Inflammatory macrophage treated with lipopolysaccharide for 4 hours (primary cell): ENCODE data around the gene LIMA1.
"Not testable (repeated sequence)": the region's sequence is repeated elsewhere in the genome, so short reads cannot be mapped to it uniquely, and the experiment has no call there.

Experiments
- DNase-seq: peaks from one replicate; pipeline ENCODE4 v3.0.0-alpha.2; 2020

LIMA1 gene

DNA sequence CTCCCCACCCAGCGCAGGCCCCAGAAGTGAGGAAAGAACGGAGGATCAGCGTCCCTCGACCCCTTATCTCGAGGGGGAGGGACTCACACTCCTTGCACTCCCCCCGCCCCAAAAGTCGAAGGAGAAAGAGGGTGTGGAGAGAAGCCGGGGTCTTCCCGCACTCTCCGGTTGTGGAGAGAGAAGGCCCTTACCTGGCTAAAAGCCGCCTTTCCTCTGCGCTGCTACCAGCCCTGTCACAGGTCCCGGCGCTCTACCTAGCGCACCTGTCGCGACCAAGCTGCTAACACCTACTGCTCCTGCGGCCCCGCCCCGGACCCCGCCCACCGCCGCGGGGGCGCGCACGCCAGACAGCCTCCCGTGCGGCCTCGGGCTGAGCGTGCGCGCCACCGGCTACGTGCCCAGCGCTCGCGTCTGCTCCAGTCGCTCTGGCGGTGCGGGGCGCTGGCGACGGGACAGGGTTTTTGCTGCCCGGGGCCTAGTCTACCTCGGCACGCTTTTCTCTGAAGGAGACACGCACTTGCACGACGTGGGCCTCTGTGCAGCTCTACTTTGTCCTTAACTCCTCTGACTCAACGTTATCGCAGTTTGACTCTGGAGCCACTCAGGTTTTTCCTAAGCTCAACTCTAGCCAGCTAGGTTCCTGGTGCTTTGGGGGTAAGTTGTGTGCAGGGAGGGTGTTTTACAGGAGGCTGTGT is at the start of gene LIMA1:
LIMA1 (minus strand) TSS at position 292 of the 695 bp plus-strand sequence. CDS start 34,769 bp downstream, outside the sequence.
- DNase-seq: peak; percentile 90

- no peak for DNase-seq
These were observed 48.4 kb upstream of the LIMA1 start for GRCh38 chr12:50331745-50332144.

DNA sequence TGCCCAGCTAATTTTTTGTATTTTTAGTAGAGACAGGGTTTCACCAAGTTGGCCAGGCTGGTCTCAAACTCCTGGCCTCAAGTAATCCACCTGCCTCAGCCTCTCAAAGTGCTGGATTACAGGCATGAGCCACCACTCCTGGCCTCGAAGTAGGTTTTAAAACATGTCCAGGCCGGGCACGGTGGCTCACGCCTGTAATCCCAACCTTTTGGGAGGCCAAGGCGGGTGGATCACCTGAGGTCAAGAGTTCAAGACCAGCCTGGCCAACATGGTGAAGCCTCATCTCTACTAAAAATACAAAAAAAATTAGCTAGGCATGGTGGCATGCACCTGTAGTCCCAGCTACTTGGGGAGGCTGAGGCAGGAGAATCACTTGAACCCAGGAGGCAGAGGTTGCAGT is 45.3 kb upstream of the LIMA1 start:
- not testable (repeated sequence) for DNase-seq

- DNase-seq: no peak
These were observed 43.4 kb upstream of the LIMA1 start for GRCh38 chr12:50326590-50327284.

DNA sequence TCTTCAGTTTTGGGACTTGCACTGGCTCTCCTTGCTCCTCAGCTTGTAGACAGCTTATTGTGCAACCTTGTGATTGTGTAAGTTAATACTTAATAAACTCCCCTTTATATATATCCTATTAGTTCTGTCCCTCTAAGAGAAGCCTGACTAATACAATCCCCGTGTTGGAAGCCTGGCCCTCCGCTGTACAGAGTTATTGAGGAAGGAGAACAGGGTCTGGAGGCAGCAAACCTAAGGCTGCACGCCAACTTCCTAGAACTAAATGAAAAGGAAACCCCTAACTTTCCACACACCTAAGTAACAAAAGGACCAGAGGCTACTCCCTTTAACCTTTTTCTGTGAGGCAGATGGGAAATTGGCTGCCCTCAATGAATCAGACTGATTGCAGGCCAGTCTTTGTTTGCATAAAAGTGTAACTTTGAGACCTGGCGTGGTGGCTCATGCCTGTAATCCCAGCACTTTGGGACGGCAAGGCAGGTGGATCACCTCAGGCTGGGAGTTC is 42.6 kb upstream of the LIMA1 start:
- no peak for DNase-seq

DNA sequence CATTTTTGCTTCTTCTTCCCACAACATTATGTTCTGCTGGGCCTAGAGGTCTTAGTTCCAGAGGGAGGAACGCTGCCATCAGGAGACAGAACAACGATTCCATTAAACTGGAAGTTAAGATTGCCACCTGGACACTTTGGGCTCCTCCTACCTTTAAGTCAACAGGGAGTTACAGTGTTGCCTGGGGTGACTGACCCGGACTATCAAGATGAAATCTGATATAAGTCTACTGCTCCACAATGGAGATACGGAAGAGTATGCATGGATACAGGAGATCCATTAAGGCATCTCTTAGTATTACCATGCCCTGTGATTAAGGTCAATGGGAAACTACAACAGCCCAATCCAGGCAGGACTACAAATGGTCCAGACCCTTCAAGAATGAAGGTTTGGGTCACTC is 41.5 kb upstream of the LIMA1 start:
- not testable (repeated sequence) for DNase-seq

DNA sequence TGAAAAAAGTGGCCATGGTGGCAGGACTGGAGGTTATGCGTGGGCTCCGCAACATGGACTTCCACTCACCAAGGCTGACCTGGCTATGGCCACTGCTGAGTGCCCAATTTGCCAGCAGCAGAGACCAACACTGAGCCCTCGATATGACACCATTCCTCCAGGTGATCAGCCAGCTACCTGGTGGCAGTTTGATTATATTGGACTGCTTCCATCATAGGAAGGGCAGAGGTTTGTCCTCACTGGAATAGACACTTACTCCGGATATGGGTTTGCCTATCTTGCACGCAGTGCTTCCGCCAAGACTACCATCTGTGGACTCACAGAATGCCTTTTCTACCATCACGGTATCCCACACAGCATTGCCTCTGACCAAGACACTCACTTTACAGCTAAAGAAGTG is 40.8 kb upstream of the LIMA1 start:
- not testable (repeated sequence) for DNase-seq

DNA sequence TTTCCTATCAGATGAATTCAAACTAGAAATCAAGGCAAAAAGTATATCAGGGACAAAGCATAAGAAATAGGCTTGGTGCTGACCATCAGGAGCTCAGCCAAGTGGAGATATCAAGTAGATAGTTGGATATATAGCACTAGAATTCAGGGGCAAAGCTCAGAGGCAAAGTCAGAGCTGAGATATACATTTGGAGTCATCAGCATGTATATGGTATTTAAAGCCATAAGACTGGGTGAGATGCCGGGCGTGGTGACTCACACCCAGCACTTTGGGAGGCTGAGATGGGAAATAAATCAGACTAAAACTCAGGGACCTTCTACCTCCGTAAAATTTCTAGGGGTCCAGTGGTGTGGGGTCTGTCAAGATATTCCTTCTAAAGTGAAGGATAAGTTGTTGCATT is 38.9 kb upstream of the LIMA1 start:
- DNase-seq: no peak

DNA sequence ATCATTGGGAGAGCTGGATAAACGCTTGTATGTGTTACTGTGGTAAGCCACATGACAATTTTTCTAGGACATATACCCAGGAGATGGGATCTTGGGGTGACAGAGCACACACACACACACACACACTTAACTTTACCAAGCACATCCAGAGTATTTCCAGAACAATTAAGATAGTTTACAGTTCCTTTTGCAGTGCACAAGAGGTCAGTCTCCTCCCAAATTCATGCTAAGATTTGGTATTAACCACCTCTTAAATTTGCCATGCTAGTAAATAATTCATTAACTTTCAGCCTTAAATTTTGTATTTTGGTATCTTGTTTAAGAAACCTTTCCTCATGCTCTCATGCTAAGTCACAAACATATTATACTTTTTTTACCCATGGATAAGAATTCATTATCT is 33.9 kb upstream of the LIMA1 start:
- DNase-seq: no peak

- DNase-seq: no peak
These were observed 32.5 kb upstream of the LIMA1 start for GRCh38 chr12:50315803-50316202.

DNA sequence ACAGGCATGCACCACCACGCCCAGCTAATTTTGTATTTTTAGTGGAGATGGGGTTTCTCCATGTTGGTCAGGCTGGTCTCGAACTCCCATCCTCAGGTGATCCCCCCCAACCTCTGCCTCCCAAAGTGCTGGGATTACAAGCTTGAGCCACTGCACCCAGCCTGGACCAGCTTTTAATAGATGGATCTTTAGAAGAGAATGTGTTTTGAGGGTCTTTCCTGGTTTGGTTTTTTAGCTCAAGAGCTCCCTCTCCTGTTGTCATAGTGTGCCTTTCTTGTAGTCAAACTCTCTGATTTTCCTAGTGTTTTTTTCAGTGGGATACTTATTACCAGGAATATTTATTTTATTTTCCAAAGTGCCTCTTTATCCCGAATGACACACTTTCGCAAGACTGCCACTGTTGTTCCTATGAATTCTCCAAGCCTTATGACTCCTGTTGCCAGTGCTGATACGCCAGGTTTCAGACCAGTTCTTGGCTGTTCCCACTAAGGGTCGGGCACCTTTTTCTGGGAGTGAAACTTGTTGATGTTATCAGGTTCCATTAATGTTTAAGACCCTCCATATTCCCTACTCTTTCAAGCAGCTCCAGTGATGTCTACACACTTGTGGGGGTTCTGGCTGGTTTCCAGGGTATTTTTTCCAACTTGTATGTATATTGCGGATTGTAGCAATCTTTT is 31.5 kb upstream of the LIMA1 start:
- DNase-seq: peak; percentile 15

DNA sequence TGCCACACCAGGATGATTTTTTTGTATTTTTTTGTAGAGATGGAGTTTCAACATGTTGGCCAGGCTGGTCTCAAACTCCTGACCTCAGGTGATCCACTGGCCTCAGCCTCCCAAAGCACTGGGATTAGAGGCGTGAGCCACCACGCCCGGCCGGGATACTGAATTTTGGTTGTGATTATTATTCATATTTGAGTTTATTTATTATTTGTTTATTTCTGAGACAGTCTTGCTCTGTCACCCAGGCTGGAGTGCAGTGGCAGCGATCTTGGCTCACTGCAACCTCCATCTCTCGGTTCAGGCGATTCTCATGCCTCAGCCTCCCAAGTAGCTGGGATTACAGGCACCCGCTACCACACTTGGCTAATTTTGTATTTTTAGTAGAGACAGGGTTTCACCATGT is 30.7 kb upstream of the LIMA1 start:
- DNase-seq: not testable (repeated sequence)

- no peak for DNase-seq
These were observed 30.1 kb upstream of the LIMA1 start for GRCh38 chr12:50313256-50313931.

GRCh38 chr12:50311858-50312609 is 28.7 kb upstream of the LIMA1 start:
- DNase-seq: not testable (repeated sequence)

DNA sequence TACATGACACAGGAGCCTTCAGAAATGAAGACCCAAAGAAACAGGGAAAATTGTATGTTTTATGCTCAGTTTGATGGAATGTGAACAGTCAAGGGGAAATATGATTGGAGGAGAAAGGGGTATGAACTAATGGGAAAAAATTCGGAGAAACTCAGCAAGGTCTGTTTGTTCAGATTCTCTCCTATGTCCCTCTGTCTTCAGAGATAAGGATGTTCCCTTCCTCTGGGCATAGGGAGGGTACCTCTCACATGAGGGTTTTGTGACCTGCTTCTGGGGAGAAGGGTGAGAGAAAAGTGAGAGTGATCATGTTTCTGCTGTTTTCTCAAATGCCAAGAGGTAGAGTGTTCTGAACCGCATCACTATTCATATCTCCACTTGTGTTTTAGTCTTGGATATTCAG is 26.6 kb upstream of the LIMA1 start:
- DNase-seq: no peak

- DNase-seq: no peak
These were observed 19.4 kb upstream of the LIMA1 start for GRCh38 chr12:50302686-50303085.

DNA sequence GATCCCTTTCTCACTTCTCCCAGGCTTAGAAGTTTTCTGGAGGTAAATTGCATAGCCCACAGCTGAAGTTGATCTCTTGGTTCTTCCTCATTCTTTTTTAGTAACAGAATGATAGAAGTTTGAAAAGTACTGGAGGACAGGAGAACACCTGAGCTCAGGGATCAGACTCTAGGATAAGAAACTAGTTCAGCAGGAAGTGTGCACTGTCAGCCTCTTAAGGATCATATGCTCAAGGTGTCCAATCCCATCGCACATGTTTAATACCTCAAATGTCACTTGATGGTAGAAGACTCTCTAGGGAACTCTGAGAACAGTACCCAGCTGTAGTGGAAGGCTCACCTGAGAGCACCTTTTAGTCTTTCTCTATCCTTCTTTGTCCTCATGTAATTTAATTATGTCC is 14.7 kb upstream of the LIMA1 start:
- DNase-seq: no peak

- peak; percentile 69 for DNase-seq
These were observed 13.7 kb upstream of the LIMA1 start for GRCh38 chr12:50297027-50297426.

GRCh38 chr12:50296554-50296953 is 13.2 kb upstream of the LIMA1 start:
- DNase-seq: no peak

DNA sequence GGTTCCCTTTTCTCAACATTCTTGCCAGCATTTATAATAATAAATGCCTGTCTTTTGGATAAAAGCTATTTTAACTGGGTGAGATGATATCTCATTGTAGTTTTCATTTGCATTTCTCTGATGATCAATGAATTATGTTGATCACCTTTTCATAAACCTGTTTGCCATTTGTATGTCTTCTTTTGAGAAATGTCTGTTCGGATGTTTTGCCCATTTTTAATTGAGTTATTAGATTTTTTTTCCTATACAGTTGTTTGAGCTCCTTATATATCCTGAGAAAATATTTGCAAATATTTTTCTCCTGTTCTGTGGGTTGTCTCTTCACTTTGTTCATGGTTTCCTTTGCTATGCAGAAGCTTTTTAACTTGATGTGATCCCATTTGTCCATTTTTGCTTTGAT is 8.1 kb upstream of the LIMA1 start:
- no peak for DNase-seq

DNA sequence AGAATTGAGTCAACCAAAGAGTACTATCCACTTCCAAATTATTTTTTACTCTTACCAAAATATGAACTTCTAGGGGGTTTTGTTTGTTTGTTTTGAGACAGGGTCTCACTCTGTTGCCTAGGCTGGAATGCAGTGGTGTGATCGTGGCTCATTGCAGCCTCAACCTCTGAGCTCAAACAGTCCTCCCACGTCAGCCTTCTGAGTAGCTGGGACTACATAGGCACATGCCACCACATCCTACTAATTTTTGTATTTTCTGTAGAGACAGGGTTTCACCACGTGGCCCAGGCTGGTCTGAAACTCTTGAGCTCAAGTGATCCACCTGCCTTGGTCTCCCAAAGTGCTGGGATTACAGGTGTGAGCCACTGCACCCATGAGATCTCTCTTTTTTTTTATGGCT is 7.4 kb upstream of the LIMA1 start:
- DNase-seq: not testable (repeated sequence)

DNA sequence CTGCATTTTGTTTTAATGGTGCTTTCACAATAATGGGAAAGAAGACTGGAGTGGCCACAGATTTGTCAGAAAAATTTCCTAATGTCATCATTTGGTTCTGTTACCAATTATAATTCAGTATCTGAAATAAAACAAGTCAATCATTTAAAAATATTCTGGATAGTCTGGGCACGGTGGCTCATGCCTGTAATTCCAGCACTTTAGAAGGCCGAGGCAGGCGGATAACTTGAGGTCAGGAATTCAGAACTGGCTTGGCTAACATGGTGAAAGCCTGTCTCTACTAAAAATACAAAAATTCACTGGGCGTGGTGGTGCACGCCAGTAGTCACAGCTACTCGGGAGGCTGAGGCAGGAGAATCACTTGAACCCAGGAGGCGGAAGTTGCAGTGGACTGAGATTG is 4.0 kb upstream of the LIMA1 start:
- DNase-seq: no peak

DNA sequence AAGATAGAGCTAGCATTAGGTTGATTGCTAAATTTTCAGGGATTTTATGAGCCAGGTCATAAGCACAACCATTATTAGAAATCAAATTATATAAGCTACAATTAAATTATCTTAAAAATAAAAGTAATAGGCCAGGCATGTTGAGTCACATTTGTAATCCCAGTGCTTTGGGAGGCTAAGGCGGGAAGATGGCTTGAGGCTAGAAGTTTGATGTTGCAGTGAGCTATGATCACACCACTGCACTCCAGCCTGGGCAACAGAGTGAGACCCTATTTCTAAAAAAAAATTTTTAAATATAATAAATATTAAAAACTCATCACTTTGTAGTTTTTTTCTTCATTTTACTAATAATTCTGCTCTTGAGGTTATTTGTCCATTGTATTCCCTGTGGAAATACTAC is 1.9 kb upstream of the LIMA1 start:
- DNase-seq: no peak
